PC-9 (cell line): Measurements from ENCODE around the gene ADAR. TPM values are rescaled to one million over a fixed set of nuclear protein-coding genes. Genes with fewer than 3 reads are reported as not detected.

Source experiments
- BruUV-seq: library from RNA; stranded (reverse); fragments of 400-500 nt; replicated peaks from 2 replicates; lab custom pipeline; 2021; lab: Mats Ljungman, UMichigan
- CTCF ChIA-PET: fragments of 300-600 bp; sonication (Branson Sonifier 250); formaldehyde crosslinking; loops from one replicate; lab custom pipeline; 2022; ENCODE audit warnings: antibody characterized with exemption; lab: Charles Lee
- POLR2A ChIA-PET: fragments of 300-600 bp; sonication (Branson Sonifier 250); formaldehyde crosslinking; loops from one replicate; lab custom pipeline; 2022; ENCODE audit warnings: antibody characterized with exemption; ENCODE audit not compliant: unreplicated experiment; lab: Charles Lee
- DNase-seq, 2 experiments: peaks; one replicate each; pipeline versions ENCODE4 v3.0.0 to v3.0.0-alpha.2; 2015 to 2022; ENCODE audit warnings: mixed read lengths in 1 of 2
- H2AFZ ChIP-seq: fragments of 200-600 bp; sonication (generic); 2 replicates; pipeline ENCODE4 v1.8.1; 2017; ENCODE audit warnings: antibody characterized with exemption
- H3F3A ChIP-seq: fragments of 200-600 bp; sonication (generic); 2 replicates; pipeline ENCODE4 v1.8.1; 2017; ENCODE audit warnings: antibody characterized with exemption, mild to moderate bottlenecking, low read depth; ENCODE audit not compliant: insufficient read depth
- H3K27ac ChIP-seq: fragments of 200-600 bp; sonication (generic); 2 replicates; pipeline ENCODE4 v1.6.1; 2016; ENCODE audit warnings: mixed run types
- H3K27me3 ChIP-seq: fragments of 200-600 bp; sonication (generic); 2 replicates; pipeline ENCODE4 v1.6.1; 2016; ENCODE audit warnings: low read depth, mixed run types; ENCODE audit not compliant: insufficient read depth
- H3K36me3 ChIP-seq: fragments of 200-600 bp; sonication (generic); 2 replicates; pipeline ENCODE4 v1.6.1; 2016; ENCODE audit warnings: low read depth, mixed run types
- H3K4me1 ChIP-seq: fragments of 200-600 bp; sonication (generic); replicated peaks from 2 replicates; pipeline ENCODE4 v1.6.1; 2016; ENCODE audit warnings: mixed run types; ENCODE audit not compliant: insufficient read depth
- H3K4me2 ChIP-seq: fragments of 200-600 bp; sonication (generic); 2 replicates; pipeline ENCODE4 v1.6.1; 2017; ENCODE audit warnings: mixed run types
- H3K4me3 ChIP-seq: fragments of 200-600 bp; sonication (generic); 2 replicates; pipeline ENCODE4 v1.6.1; 2016; ENCODE audit warnings: mixed run types
- H3K79me2 ChIP-seq: fragments of 200-600 bp; sonication (generic); 2 replicates; pipeline ENCODE4 v1.6.1; 2017; ENCODE audit warnings: low read depth, mixed run types
- H3K9me2 ChIP-seq: fragments of 200-600 bp; sonication (generic); 2 replicates; pipeline ENCODE4 v1.8.1; 2017; ENCODE audit warnings: mild to moderate bottlenecking; ENCODE audit not compliant: insufficient read depth
- H3K9me3 ChIP-seq: fragments of 200-600 bp; sonication (generic); 2 replicates; pipeline ENCODE4 v1.8.1; 2016; ENCODE audit warnings: low read depth; ENCODE audit not compliant: insufficient read depth
- H4K20me1 ChIP-seq: fragments of 200-600 bp; sonication (generic); 2 replicates; pipeline ENCODE4 v1.8.1; 2017; ENCODE audit not compliant: insufficient read depth
- EZH2 ChIP-seq: fragments of 200-600 bp; sonication (generic); IDR thresholded peaks from 2 replicates; pipeline ENCODE4 v1.8.0; 2017; ENCODE audit warnings: antibody characterized with exemption, low read depth
- intact Hi-C: fragments of 100-400 bp; cut with micrococcal nuclease; formaldehyde crosslinking; loops from one replicate; pipeline ENCODE4 v1.10.0; 2022; ENCODE audit not compliant: unreplicated experiment
- total RNA-seq: library from RNA; stranded (reverse); gene quantifications from 2 replicates; pipeline ENCODE4 v1.2.3, GENCODE V29; 2021
- TF ChIP-seq, protein P1 (sequence below): fragments of 200-600 bp; sonication (generic); conservative IDR thresholded peaks from 2 replicates; pipeline ENCODE4 v1.6.1; 2017; ENCODE audit warnings: mixed run types, antibody characterized with exemption, mild to moderate bottlenecking, moderate library complexity

ADAR gene
- total RNA-seq, 1 experiment from 2014 or later, result 120 TPM

DNA sequence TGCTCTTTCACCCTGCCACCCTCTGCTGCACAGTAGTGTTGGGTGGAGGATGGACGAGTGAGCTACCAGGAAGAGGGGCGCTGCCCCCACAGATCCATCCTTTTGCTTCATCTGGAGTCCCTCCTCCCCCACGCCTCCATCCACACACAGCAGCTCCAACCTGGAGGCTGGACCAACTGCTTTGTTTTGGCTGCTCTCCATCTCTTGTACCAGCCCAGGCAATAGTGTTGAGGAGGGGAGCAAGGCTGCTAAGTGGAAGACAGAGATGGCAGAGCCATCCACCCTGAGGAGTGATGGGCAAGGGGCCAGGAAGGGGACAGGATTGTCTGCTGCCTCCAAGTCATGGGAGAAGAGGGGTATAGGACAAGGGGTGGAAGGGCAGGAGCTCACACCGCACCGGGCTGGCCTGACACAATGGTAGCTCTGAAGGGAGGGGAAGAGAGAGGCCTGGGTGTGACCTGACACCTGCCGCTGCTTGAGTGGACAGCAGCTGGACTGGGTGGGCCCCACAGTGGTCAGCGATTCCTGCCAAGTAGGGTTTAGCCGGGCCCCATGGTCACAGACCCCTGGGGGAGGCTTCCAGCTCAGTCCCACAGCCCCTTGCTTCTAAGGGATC is 31.9 kb downstream of the ADAR start:
- no peaks in the 10 kb centered on the region for H3K9me2 ChIP-seq
- H4K20me1 ChIP-seq, result no peaks in the 10 kb centered on the region
- no peak overlapping the region for H3K4me2 ChIP-seq
- ChIA-PET CTCF (no interaction called here), POLR2A (no interaction called here)
- no peak overlapping the region for H2AFZ ChIP-seq
- 0 out of 2 replicates have a peak, but pooled peaks cover 3% of the 10 kb centered on the region for H3K36me3 ChIP-seq
- no peaks in the 10 kb centered on the region for H3F3A ChIP-seq
- H3K79me2 ChIP-seq, result no peaks in the 10 kb centered on the region
- H3K9me3 ChIP-seq, result no peaks in the 10 kb centered on the region
- no peak for DNase-seq
- no peaks in the 10 kb centered on the region for H3K4me1 ChIP-seq
- H3K27ac ChIP-seq, result no peak overlapping the region
- no peak overlapping the region for H3K4me3 ChIP-seq
- BruUV-seq, result no TSS peak
- H3K27me3 ChIP-seq, result peaks cover 29% of the 10 kb centered on the region
- intact Hi-C loops, result no loop called here
- TF ChIP-seq, protein P1, sequence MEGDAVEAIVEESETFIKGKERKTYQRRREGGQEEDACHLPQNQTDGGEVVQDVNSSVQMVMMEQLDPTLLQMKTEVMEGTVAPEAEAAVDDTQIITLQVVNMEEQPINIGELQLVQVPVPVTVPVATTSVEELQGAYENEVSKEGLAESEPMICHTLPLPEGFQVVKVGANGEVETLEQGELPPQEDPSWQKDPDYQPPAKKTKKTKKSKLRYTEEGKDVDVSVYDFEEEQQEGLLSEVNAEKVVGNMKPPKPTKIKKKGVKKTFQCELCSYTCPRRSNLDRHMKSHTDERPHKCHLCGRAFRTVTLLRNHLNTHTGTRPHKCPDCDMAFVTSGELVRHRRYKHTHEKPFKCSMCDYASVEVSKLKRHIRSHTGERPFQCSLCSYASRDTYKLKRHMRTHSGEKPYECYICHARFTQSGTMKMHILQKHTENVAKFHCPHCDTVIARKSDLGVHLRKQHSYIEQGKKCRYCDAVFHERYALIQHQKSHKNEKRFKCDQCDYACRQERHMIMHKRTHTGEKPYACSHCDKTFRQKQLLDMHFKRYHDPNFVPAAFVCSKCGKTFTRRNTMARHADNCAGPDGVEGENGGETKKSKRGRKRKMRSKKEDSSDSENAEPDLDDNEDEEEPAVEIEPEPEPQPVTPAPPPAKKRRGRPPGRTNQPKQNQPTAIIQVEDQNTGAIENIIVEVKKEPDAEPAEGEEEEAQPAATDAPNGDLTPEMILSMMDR, result no peak
- TF ChIP-seq EZH2, result no peak

DNA sequence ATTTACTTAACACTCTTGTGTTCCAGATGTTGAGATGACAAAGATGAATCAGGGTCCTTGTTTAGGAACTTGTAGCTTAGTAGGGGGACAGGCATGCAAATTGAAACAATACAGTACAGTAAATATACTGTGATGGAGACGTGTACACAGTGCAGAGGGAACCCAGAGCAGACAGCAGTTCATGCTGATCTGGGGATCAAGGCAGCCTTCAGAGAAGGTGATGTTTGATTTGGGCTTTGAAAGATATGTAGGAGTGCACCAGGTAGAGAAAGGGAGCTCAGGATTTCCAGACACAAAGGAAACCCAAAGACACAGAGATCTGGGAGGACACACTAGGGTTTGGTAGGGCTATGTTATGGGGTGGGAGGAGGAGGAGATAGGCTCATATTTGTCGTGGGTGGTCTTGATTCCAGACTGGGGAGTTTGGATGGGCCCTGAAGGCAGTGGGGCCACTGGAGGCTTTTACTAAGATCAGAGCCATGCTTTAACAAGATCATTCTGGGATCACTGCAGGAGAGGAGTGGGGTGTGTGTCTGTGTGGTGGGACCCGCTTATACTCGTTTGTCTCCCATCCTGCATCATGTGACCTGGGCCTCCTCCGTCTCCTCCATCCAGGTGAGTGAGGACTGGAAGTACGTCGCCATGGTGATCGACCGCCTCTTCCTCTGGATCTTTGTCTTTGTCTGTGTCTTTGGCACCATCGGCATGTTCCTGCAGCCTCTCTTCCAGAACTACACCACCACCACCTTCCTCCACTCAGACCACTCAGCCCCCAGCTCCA is 32.6 kb downstream of the ADAR start:
- ChIA-PET POLR2A (interaction anchor here (0.6 kb wide), 1 partner anchor 106 kb away, joined by 4 read pairs; no protein-coding TSS in a partner anchor), CTCF (no interaction called here)
- Histone ChIP-seq H3K9me3 (no peaks in the 10 kb centered on the region), H3K79me2 (no peaks in the 10 kb centered on the region), H3K4me1 (no peaks in the 10 kb centered on the region), H3K27me3 (peaks cover 36% of the 10 kb centered on the region), H3K9me2 (no peaks in the 10 kb centered on the region), H4K20me1 (no peaks in the 10 kb centered on the region), H2AFZ (no peak overlapping the region), H3K27ac (no peak overlapping the region), H3F3A (no peaks in the 10 kb centered on the region), H3K36me3 (no peaks in the 10 kb centered on the region), H3K4me2 (no peak overlapping the region), H3K4me3 (no peak overlapping the region)
- TF ChIP-seq EZH2, result no peak
- TF ChIP-seq, protein P1, result no peak
- intact Hi-C loops, result no loop called here
- DNase-seq, result no peak
- BruUV-seq, result TSS peak; percentile 33

DNA sequence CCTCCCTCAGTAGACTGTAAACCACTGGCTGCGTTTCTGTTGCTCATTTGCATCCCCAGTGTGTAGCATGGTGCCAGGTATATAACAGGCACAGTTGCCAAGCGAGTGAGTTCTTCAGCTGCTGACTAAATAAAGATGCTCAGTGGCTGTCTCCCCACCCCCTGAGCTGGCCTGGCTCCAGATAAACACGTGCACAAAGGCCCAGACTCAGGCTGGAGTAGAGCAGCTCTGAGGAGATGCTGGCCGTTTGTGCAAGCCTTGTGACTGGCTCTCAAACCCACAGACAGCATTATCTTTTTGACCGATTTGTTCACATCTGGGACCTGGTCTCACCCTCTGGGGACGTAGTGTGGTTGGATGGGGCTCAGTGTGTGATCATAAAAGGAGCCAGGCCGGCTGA is 33.3 kb downstream of the ADAR start:
- H3K27me3 ChIP-seq, result peaks cover 42% of the 10 kb centered on the region
- ChIA-PET CTCF (interaction anchor here (0.5 kb wide), 1 partner anchor 16 kb away, joined by 3 read pairs; no protein-coding TSS in a partner anchor), POLR2A (interaction anchor here (0.7 kb wide), 1 partner anchor 92 kb away, joined by 7 read pairs; no protein-coding TSS in a partner anchor)
- no peaks in the 10 kb centered on the region for H4K20me1 ChIP-seq
- no peaks in the 10 kb centered on the region for H3K36me3 ChIP-seq
- H3F3A ChIP-seq, result no peaks in the 10 kb centered on the region
- no peak for DNase-seq
- H2AFZ ChIP-seq, result no peak overlapping the region
- H3K4me1 ChIP-seq, result no peaks in the 10 kb centered on the region
- no peaks in the 10 kb centered on the region for H3K79me2 ChIP-seq
- no peak overlapping the region for H3K4me2 ChIP-seq
- intact Hi-C loops, result no loop called here
- H3K27ac ChIP-seq, result no peak overlapping the region
- TF ChIP-seq, protein P1, result no peak
- TF ChIP-seq EZH2, result no peak
- no peaks in the 10 kb centered on the region for H3K9me3 ChIP-seq
- no TSS peak for BruUV-seq
- no peak overlapping the region for H3K4me3 ChIP-seq
- H3K9me2 ChIP-seq, result no peaks in the 10 kb centered on the region
